Right lobe of liver (tissue), 6 donors: Measurements from ENCODE around the gene MPIG6B. TPM values are rescaled to one million over a fixed set of nuclear protein-coding genes. Genes with fewer than 3 reads are reported as not detected.

Experiments
- ATAC-seq, 4 donors: fragments of 200-7000 bp; cut with Tn5 transposase; one replicate each; pipeline ENCODE4 v1.9.1; 2020; ENCODE audit warnings: mild to moderate bottlenecking in 4 of 4, moderate library complexity in 4 of 4
- DNase-seq, 3 donors: peaks; one replicate each; pipeline ENCODE4 v3.0.0-alpha.2; 2020
- H3K27ac ChIP-seq, 3 donors: fragments of 200-600 bp; one replicate each; pipeline ENCODE4 v1.8.0; 2022
- H3K27me3 ChIP-seq, 2 donors: fragments of 200-600 bp; one replicate each; pipeline ENCODE4 v1.8.0; 2022
- H3K36me3 ChIP-seq, 4 donors: fragments of 200-600 bp; sonication (generic) in 1 of 4; one replicate each; pipeline versions ENCODE4 v1.5.1 to v1.8.0; 2017 to 2022; ENCODE audit warnings: control low read depth in 1 of 4
- H3K4me1 ChIP-seq, 4 donors: fragments of 200-600 bp; sonication (generic) in 1 of 4; one replicate each; pipeline versions ENCODE4 v1.5.1 to v1.8.0; 2017 to 2022; ENCODE audit warnings: control low read depth in 1 of 4
- H3K4me3 ChIP-seq, 3 donors: fragments of 200-600 bp; one replicate each; pipeline ENCODE4 v1.8.0; 2022
- H3K9me3 ChIP-seq, 4 donors: fragments of 200-600 bp; sonication (generic) in 1 of 4; one replicate each; pipeline versions ENCODE4 v1.5.1 to v1.8.0; 2017 to 2022; ENCODE audit warnings: control low read depth in 1 of 4
- CTCF ChIP-seq, 4 donors: fragments of 200-600 bp in 3 of 4; fragments of 450-650 bp in 1 of 4; IDR thresholded peaks; one replicate each; pipeline versions ENCODE4 v1.5.1 to v1.8.0; 2016 to 2022; ENCODE audit warnings: antibody characterized with exemption in 4 of 4, mild to moderate bottlenecking in 2 of 4
- POLR2A ChIP-seq: fragments of 450-650 bp; IDR thresholded peaks from one replicate; pipeline ENCODE4 v1.6.1; 2017; ENCODE audit warnings: antibody characterized with exemption, mild to moderate bottlenecking
- WGBS: methylation state at CpG from one replicate; pipeline ENCODE4 v1.1.6; 2018; ENCODE audit warnings: low coverage, low lambda C conversion rate; ENCODE audit not compliant: insufficient coverage; ENCODE audit errors: missing lambda C conversion rate; 5-methylcytosine and 5-hydroxymethylcytosine counted together
- intact Hi-C, 2 donors: fragments of 100-400 bp; cut with DNase I; formaldehyde crosslinking; loops; one replicate each; pipeline versions ENCODE4 v1.11.2 to v1.14.1; 2022
- total RNA-seq, 6 experiments: library from RNA; depleted of rRNA in 2 of 6; stranded (reverse); fragments of >200 nt in 2 of 6; fragmentation: NEBNext Ultra II Directional in 3 of 6; extraction: Animal tissue kit (Norgen Biotek cat#: 25700) in 3 of 6; gene quantifications; one replicate each; pipeline versions ENCODE4 v1.1.0 to v1.2.4, GENCODE V29; 2016 to 2023
- donor health status: DM: no; HTN: yes; CAD: no.
- donor health status: DM: no; HTN: no; CAD: no.
- donor health status: DM: no; HTN: no; CAD: no.
- donor health status: DM: no; HTN: yes; CAD: no.
- donor health status: DM: no; HTN: yes; CAD: no.

Gene MPIG6B
- total RNA-seq, 6 experiments from 2014 or later: 0.33 to 0.56 TPM; not detected in 4

GRCh38 chr6:31722173-31722572 lies 1.0 kb upstream of the MPIG6B start:
- Histone ChIP-seq H3K27ac (no peak overlapping the region), H3K9me3 (no peaks in the 10 kb centered on the region), H3K4me1 (no peaks in the 10 kb centered on the region), H3K4me3 (no peak overlapping the region), H3K27me3 (no peaks in the 10 kb centered on the region), H3K36me3 (peaks cover 0 to 5% (median 0%) of the 10 kb centered on the region in 4 donors)
- intact Hi-C loops: no loop called here
- ATAC-seq (no peak), DNase-seq (no peak)
- TF ChIP-seq CTCF (IDR thresholded peaks at IDR 0.05): no peak
- TF ChIP-seq POLR2A: no peak
- WGBS: 100% methylated on average over 2 of the region's 3 CpGs

DNA sequence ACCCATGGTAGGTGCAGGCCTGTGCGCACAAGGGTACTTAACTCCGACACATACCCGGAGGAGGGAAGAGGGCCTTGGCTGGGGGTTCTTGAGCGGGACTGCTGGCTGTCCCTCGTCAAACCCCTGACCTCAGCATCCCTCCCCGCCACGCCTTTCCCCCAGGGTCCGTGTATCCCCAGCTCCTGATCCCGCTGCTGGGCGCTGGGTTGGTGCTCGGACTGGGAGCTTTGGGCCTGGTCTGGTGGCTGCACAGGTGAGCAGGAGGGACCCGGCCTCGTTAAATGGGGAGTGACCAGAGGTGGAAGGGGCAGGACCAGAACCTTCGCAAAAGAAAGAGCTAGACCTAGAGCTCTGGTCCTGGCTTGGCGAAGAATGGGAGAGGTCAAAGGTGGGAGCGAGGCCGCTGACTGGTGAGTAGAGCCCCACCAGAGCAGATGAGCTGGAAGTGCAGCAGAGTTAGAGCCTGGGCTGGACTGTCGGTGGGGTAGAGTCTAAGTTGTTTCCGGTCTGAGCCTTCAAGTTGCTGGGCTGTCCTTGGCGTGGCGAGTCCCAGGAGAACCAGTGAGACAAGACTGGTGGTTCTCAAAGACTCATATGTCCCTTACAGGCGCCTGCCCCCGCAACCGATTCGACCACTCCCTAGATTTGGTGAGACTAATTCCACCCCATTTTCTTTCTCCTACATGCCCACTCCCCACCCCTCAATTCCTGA lies 963 bp downstream of the MPIG6B start:
- ATAC-seq: no peak
- WGBS: 100% methylated on average over 1 of the region's 25 CpGs
- no peaks in the 10 kb centered on the region for H3K9me3 ChIP-seq
- no peaks in the 10 kb centered on the region for H3K27me3 ChIP-seq
- H3K4me1 ChIP-seq: peaks cover 0 to 5% (median 2%) of the 10 kb centered on the region in 4 donors
- H3K4me3 ChIP-seq: no peak overlapping the region
- H3K27ac ChIP-seq: no peak overlapping the region
- intact Hi-C loops: no loop called here
- no peak for DNase-seq
- TF ChIP-seq POLR2A: no peak
- TF ChIP-seq CTCF (IDR thresholded peaks at IDR 0.05): no peak
- H3K36me3 ChIP-seq: peaks cover 0 to 5% (median 0%) of the 10 kb centered on the region in 4 donors

DNA sequence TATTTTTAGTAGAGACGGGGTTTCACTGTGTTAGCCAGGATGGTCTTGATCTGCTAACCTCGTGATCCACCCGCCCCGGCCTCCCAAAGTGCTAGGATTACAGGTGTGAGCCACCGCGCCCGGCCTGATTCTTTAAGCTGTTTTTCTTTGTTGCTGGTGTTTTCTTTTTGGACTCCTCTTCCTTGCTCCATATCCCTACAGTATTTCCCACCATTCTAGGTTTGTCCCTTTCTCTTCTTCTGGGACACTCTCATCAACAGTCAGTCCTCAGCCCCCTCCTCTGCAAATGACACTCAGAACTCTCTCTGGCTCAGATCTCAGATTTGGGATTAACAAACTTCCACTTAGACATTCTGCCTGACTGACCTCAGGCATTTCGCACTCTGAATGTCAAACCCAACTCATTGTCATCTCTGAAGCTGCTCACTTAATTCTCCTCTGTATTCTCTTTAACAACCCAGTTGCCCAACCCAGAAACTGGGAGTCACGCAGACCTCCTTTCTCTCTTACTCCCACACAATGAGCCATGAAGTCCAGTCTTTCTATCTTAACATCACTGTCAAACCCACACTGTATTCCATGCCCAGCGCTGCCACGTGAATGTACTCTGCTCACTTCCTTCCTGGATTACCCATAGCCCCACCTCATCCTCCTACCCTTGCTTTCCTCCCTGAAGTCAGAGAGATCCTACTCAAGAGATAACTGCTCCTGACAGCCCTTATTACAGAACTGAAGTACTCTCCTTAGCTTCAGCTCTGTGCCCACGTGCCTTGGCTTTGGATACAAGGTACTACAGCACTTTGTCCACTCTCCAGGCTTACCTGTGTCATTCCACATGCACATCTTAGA lies 2.6 kb downstream of the MPIG6B start:
- Histone ChIP-seq H3K9me3 (no peaks in the 10 kb centered on the region), H3K4me3 (no peak overlapping the region), H3K4me1 (peaks cover 0 to 9% (median 2%) of the 10 kb centered on the region in 4 donors), H3K27me3 (no peaks in the 10 kb centered on the region), H3K36me3 (peaks cover 0 to 7% (median 0%) of the 10 kb centered on the region in 4 donors), H3K27ac (no peak overlapping the region)
- TF ChIP-seq CTCF (IDR thresholded peaks at IDR 0.05) (no peak), POLR2A (no peak)
- 83% methylated on average over 7 of the region's 12 CpGs for WGBS
- intact Hi-C loops: no loop called here
- ATAC-seq: no peak
- no peak for DNase-seq

GRCh38 chr6:31727034-31727716 lies 4.0 kb downstream of the MPIG6B start:
- H3K27me3 ChIP-seq: no peaks in the 10 kb centered on the region
- peaks cover 0 to 9% (median 2%) of the 10 kb centered on the region in 4 donors for H3K4me1 ChIP-seq
- intact Hi-C loops: no loop called here
- H3K9me3 ChIP-seq: no peaks in the 10 kb centered on the region
- TF ChIP-seq CTCF (IDR thresholded peaks at IDR 0.05): no peak
- no peak for TF ChIP-seq POLR2A
- no peak overlapping the region for H3K4me3 ChIP-seq
- 44% methylated on average over 5 of the region's 7 CpGs for WGBS
- ATAC-seq: peak in 2 of 4 donors; percentile 2 to 11
- H3K27ac ChIP-seq: peak overlapping the region; percentile 27 to 63 (median 53)
- DNase-seq: peak in 2 of 3 donors; percentile 38 to 50
- H3K36me3 ChIP-seq: peaks cover 0 to 20% (median 4%) of the 10 kb centered on the region in 4 donors
